GM21717 (cell line): ENCODE measurements around the gene NEDD9.

Experiments used
- ATAC-seq: cut with Tn5 transposase; IDR thresholded peaks from one replicate; pipeline ENCODE4 v1.9.1; 2021; ENCODE audit warnings: mild to moderate bottlenecking, moderate library complexity; ENCODE audit not compliant: unreplicated experiment

Gene NEDD9

GRCh38 chr6:11232193-11232769, at the start of gene NEDD9:
Gene NEDD9, minus strand, starts transcription at chr6:11232668. Its CDS starts 153 bp downstream, at chr6:11232515.
- peak; percentile 98 for ATAC-seq

- ATAC-seq, result no peak
These were observed 49.8 kb upstream of the NEDD9 start for GRCh38 chr6:11282245-11282644.

GRCh38 chr6:11280394-11280793, 47.9 kb upstream of the NEDD9 start:
- no peak for ATAC-seq

- ATAC-seq, result no peak
These were observed 46.8 kb upstream of the NEDD9 start for GRCh38 chr6:11279284-11279689.

GRCh38 chr6:11278207-11278559, 45.7 kb upstream of the NEDD9 start:
- ATAC-seq, result peak; percentile 23

- ATAC-seq, result peak; percentile 48
These were observed 45.1 kb upstream of the NEDD9 start for GRCh38 chr6:11277275-11278206.

- no peak for ATAC-seq
These were observed 44.4 kb upstream of the NEDD9 start for GRCh38 chr6:11276911-11277274.

GRCh38 chr6:11276228-11276627, 43.8 kb upstream of the NEDD9 start:
- ATAC-seq, result no peak

GRCh38 chr6:11275598-11275997, 43.1 kb upstream of the NEDD9 start:
- peak; percentile 65 for ATAC-seq

GRCh38 chr6:11273406-11274065, 41.1 kb upstream of the NEDD9 start:
- no peak for ATAC-seq

- no peak for ATAC-seq
These were observed 40.2 kb upstream of the NEDD9 start for GRCh38 chr6:11272491-11273192.

- no peak for ATAC-seq
These were observed 39.0 kb upstream of the NEDD9 start for GRCh38 chr6:11271228-11272020.

GRCh38 chr6:11270030-11271027, 37.9 kb upstream of the NEDD9 start:
- no peak for ATAC-seq

GRCh38 chr6:11268978-11269377, 36.5 kb upstream of the NEDD9 start:
- ATAC-seq, result no peak

- ATAC-seq, result no peak
These were observed 34.5 kb upstream of the NEDD9 start for GRCh38 chr6:11266926-11267325.

GRCh38 chr6:11265932-11266331, 33.5 kb upstream of the NEDD9 start:
- no peak for ATAC-seq

GRCh38 chr6:11264100-11264499, 31.6 kb upstream of the NEDD9 start:
- ATAC-seq, result no peak

- no peak for ATAC-seq
These were observed 30.9 kb upstream of the NEDD9 start for GRCh38 chr6:11263291-11263775.

GRCh38 chr6:11262242-11262641, 29.8 kb upstream of the NEDD9 start:
- ATAC-seq, result no peak
